ENCODE measurements around the gene CLIC2. TPM values are rescaled to one million over a fixed set of nuclear protein-coding genes. Genes with fewer than 3 reads are reported as not detected.
A peak's percentile ranks its signal among the peaks of the same experiment; 100 is the strongest.
"Not testable (repeated sequence)": the region's sequence is repeated elsewhere in the genome, so short reads cannot be mapped to it uniquely, and the experiment has no call there.

Gene CLIC2
- under 1 TPM; 0.26 to 0.80 TPM for total RNA-seq
- polyA plus RNA-seq, result 0.21 TPM

DNA sequence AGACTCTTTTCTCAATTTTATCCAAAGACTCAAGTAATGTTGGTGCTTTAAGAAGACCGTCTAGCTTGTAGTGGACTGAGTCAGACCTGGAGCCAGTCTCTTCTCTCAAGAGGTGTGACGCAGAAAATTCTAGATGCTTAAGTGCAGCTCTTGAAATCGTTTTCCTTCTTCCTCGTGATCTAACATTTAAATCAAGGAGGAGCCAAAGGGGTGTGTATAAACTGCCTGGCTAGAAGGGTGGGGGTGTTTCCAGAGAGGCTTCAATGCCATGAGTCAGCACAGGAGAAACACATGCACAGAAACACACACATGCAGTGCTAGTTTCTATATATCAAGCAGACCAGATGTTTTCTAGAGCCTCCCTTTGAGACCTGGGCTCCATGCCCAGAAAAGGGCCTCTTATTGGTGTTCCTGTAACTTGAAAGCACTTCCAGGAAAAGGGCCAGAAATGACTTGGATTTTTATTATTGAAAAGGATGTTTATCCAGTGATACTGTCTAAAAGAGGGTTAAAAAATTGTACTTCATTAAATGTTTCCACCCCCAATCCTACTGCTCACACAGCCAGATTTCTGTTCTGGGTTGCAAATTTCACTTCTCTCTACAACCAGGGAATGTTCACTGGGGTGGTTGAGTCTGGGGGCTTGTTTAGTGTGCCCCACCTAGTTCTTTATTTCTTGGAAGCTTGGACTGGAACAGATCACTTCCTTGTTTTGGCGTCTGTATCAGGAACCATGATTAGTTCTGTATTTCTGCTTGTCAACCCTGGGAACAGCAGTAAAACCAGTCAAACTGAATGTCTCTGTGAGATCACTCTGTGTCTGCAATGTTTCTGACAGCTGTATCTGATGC is at the start of gene CLIC2:
Gene CLIC2 (minus strand): TSS at position 129 of the 851 bp plus-strand sequence. CDS start 187 bp downstream, outside the sequence.
- Mint-ChIP-seq H3K27me3 (no peaks in the 10 kb centered on the region), H3K4me3 (no peak within 1 kb of the TSS), H3K4me1 (no peaks in the 10 kb centered on the region), H3K36me3 (no peaks in the 10 kb centered on the region), H3K27ac (no peak within 1 kb of the TSS), H3K9me3 (no peaks in the 10 kb centered on the region)
- no peak for DNase-seq
- Histone ChIP-seq H3K4me1 (ENCODE audit: insufficient read depth, low read length) (no peaks in the 10 kb centered on the region), H3K9me3 (ENCODE audit: low read length) (no peaks in the 10 kb centered on the region), H3K27me3 (ENCODE audit: insufficient read depth, low read length, poor library complexity, severe bottlenecking) (no peaks in the 10 kb centered on the region), H3K36me3 (ENCODE audit: insufficient read depth, low read length) (no peaks in the 10 kb centered on the region), H3K27ac (ENCODE audit: low read depth, low read length) (peak within 1 kb of the TSS; percentile 64), H3K4me3 (ENCODE audit: low read length) (no peak within 1 kb of the TSS)
- CTCF ChIA-PET, result no interaction called here
- POLR2A ChIA-PET, result no interaction called here

DNA sequence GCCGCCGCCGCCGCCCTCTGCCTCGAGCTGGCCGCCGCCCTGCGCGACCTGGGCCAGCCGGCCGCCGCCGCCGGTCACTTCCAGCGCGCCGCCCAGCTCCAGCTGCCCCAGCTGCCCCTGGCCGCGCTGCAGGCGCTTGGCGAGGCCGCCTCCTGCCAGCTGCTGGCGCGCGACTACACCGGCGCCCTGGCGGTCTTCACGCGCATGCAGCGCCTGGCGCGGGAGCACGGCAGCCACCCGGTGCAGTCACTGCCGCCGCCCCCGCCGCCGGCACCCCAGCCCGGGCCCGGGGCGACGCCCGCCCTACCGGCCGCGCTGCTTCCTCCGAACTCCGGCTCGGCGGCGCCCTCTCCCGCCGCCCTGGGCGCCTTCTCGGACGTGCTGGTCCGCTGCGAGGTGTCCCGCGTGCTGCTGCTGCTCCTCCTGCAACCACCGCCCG is 48.1 kb upstream of the CLIC2 start:
- H3K27me3 ChIP-seq (ENCODE audit: insufficient read depth, low read length, poor library complexity, severe bottlenecking); H3K27ac ChIP-seq (ENCODE audit: low read depth, low read length); POLR2A ChIA-PET; H3K4me3 ChIP-seq (ENCODE audit: low read length); H3K27me3 Mint-ChIP-seq; H3K36me3 Mint-ChIP-seq; H3K9me3 Mint-ChIP-seq; H3K4me1 ChIP-seq (ENCODE audit: insufficient read depth, low read length); H3K9me3 ChIP-seq (ENCODE audit: low read length); DNase-seq; H3K36me3 ChIP-seq (ENCODE audit: insufficient read depth, low read length); H3K4me3 Mint-ChIP-seq; H3K27ac Mint-ChIP-seq; CTCF ChIA-PET: not testable (repeated sequence)
- peaks cover 10 to 12% (median 10%) of the 10 kb centered on the region in 3 donors for H3K4me1 Mint-ChIP-seq

DNA sequence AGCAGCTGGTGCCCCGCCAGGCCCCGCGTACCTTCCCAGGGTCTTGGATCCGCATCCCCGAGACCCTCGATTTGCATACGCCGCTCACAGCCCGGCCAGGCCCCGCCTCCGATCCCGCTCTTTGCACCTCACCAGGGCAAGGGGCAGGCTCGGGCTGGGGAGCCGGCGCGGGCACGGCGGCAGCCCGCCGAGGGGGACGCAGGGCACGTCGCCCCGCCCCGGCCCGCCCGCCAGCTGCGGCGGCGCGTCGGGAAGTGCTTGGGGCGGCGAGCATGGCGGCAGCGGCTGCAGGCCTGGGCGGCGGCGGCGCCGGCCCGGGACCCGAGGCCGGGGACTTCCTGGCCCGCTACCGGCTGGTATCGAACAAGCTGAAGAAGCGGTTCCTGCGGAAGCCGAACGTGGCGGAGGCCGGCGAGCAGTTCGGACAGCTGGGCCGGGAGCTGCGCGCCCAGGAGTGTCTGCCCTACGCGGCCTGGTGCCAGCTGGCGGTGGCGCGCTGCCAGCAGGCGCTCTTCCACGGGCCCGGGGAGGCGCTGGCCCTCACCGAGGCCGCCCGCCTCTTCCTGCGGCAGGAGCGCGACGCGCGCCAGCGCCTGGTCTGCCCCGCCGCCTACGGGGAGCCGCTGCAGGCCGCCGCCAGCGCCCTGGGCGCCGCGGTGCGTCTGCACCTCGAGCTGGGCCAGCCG is 47.6 kb upstream of the CLIC2 start, which contains the start of gene F8A2:
Gene F8A2 (plus strand): TSS at position 253 of the 686 bp plus-strand sequence. CDS start 20 bp downstream, at position 273.
- H3K9me3 ChIP-seq (ENCODE audit: low read length); POLR2A ChIA-PET; H3K4me1 ChIP-seq (ENCODE audit: insufficient read depth, low read length); H3K27me3 Mint-ChIP-seq; H3K4me3 Mint-ChIP-seq; CTCF ChIA-PET; H3K36me3 Mint-ChIP-seq; H3K9me3 Mint-ChIP-seq; H3K27ac ChIP-seq (ENCODE audit: low read depth, low read length); H3K27ac Mint-ChIP-seq; H3K27me3 ChIP-seq (ENCODE audit: insufficient read depth, low read length, poor library complexity, severe bottlenecking); DNase-seq; H3K4me1 Mint-ChIP-seq; H3K4me3 ChIP-seq (ENCODE audit: low read length); H3K36me3 ChIP-seq (ENCODE audit: insufficient read depth, low read length): not testable (repeated sequence)

DNA sequence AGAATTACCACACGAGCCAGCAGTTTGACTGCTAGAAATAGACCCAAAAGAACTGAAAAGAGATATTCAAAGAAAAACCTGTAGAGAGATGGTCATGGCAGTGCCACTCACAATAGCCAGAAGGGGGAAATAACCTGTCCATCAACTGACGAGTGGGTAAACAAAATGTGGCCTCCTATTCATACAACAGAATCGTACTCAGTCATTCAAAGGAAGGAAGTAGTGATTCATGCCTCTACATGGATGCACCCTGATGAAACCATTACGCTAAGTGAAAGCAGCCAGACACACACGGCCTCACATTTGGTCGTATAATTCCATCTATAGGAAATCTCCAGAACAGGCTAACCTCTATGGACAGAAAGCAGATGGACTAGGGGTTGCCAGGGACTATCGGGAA is 45.4 kb upstream of the CLIC2 start:
- POLR2A ChIA-PET; H3K36me3 ChIP-seq (ENCODE audit: insufficient read depth, low read length); H3K4me1 Mint-ChIP-seq; H3K36me3 Mint-ChIP-seq; H3K27me3 Mint-ChIP-seq; H3K9me3 ChIP-seq (ENCODE audit: low read length); H3K4me1 ChIP-seq (ENCODE audit: insufficient read depth, low read length); DNase-seq; H3K27ac Mint-ChIP-seq; H3K4me3 ChIP-seq (ENCODE audit: low read length); H3K27me3 ChIP-seq (ENCODE audit: insufficient read depth, low read length, poor library complexity, severe bottlenecking); CTCF ChIA-PET; H3K4me3 Mint-ChIP-seq; H3K27ac ChIP-seq (ENCODE audit: low read depth, low read length); H3K9me3 Mint-ChIP-seq: not testable (repeated sequence)

DNA sequence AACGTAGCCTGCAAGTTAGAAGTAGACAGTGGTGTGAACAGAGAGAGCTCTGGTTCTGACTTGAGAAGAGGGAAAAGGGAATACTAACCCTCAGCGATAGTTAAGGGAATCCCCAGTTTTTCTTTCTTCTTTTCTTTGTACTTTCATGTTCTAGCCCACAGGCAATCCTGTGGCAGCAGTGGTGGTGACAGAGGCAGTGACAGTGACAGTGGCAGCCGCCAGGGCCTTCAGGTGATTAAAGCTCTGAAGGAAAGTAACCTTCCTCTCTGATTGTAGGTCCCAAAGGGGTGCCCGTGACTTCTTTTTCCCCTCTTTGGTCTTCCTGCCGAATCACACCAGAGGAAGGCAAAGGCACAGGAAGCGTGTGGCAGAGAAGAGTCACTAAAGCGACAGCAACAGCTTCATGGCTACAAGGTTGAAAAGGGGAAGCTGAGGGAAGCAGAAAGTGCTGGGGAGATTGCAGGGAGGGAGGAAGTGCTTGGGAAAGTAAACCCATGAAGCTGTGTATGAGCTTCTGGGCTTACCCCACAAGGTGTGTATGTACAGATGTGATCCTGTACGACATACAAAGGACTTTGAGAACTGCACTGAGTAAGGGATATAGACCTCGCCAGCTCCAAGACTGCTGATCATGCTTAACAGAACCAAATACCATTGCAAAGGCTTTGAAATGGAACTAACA is 39.5 kb upstream of the CLIC2 start:
- H3K36me3 Mint-ChIP-seq; H3K9me3 ChIP-seq (ENCODE audit: low read length); H3K4me3 Mint-ChIP-seq; H3K36me3 ChIP-seq (ENCODE audit: insufficient read depth, low read length); H3K27me3 ChIP-seq (ENCODE audit: insufficient read depth, low read length, poor library complexity, severe bottlenecking); H3K4me3 ChIP-seq (ENCODE audit: low read length); DNase-seq; H3K9me3 Mint-ChIP-seq; H3K4me1 Mint-ChIP-seq; H3K27me3 Mint-ChIP-seq; H3K4me1 ChIP-seq (ENCODE audit: insufficient read depth, low read length); POLR2A ChIA-PET; H3K27ac ChIP-seq (ENCODE audit: low read depth, low read length); CTCF ChIA-PET; H3K27ac Mint-ChIP-seq: not testable (repeated sequence)

DNA sequence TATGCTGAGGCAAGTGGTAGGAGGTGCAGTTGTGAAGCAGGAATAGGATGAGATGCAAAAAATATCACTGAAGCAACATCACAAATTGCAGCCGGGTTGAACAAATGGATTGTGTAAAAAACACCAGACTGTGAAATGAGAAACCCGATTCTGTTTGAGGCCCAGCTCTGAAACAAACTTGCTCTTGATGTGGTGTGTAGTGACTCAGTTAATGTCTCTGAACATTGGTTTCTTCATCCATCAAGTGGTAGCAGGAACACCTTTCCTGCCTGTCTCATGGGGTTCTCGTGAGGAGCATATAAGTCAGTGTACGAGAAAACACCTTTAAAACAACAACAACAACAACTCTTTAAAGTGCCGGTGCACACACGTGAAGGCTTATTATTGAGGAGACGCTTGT is 29.3 kb upstream of the CLIC2 start:
- CTCF ChIA-PET; H3K4me1 ChIP-seq (ENCODE audit: insufficient read depth, low read length); H3K36me3 Mint-ChIP-seq; H3K27me3 ChIP-seq (ENCODE audit: insufficient read depth, low read length, poor library complexity, severe bottlenecking); H3K27ac ChIP-seq (ENCODE audit: low read depth, low read length); POLR2A ChIA-PET; H3K27me3 Mint-ChIP-seq; H3K9me3 Mint-ChIP-seq; H3K9me3 ChIP-seq (ENCODE audit: low read length); H3K27ac Mint-ChIP-seq; H3K4me3 ChIP-seq (ENCODE audit: low read length); H3K4me1 Mint-ChIP-seq; H3K36me3 ChIP-seq (ENCODE audit: insufficient read depth, low read length); DNase-seq; H3K4me3 Mint-ChIP-seq: not testable (repeated sequence)

DNA sequence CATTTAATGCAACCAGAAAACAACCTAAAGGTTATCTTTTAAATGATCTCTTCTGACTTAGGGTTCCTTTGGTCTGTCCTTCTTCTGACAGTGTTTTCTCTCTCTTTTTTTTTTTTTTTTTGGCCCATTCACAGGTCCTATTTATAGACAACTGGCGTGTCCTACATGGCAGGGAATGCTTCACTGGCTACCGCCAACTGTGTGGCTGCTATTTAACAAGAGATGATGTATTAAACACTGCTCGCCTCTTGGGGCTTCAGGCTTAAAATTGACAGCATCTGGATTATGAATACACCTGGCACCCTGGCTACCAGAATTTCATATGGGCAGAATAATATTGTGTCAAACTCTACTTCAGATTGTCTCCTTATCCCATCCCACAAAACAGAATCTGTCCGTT is 15.0 kb upstream of the CLIC2 start:
- H3K4me3 Mint-ChIP-seq; POLR2A ChIA-PET; H3K27ac ChIP-seq (ENCODE audit: low read depth, low read length); H3K4me1 ChIP-seq (ENCODE audit: insufficient read depth, low read length); CTCF ChIA-PET; H3K4me3 ChIP-seq (ENCODE audit: low read length); H3K36me3 ChIP-seq (ENCODE audit: insufficient read depth, low read length); H3K4me1 Mint-ChIP-seq; H3K9me3 ChIP-seq (ENCODE audit: low read length); H3K36me3 Mint-ChIP-seq; H3K27ac Mint-ChIP-seq; DNase-seq; H3K9me3 Mint-ChIP-seq; H3K27me3 ChIP-seq (ENCODE audit: insufficient read depth, low read length, poor library complexity, severe bottlenecking); H3K27me3 Mint-ChIP-seq: not testable (repeated sequence)

DNA sequence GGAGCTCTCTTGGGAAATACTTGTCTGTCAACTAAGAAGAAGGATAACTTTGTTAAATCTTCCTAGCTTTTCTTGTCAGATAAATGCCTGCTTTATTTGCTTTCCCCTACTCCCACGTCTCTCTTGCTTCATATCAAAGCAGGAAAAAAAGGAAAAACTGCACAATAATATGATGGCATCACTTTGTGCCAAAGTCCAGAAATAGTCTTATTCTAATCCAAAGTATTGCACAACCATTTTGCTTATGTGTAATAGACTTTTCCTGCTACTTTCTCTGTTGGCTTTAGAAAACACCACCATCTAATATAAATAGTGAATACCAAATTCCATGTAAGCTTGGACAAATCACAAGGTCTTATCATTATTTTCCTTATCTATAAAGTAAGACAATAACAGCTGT is 11.3 kb upstream of the CLIC2 start:
- H3K4me1 Mint-ChIP-seq; CTCF ChIA-PET; H3K27me3 ChIP-seq (ENCODE audit: insufficient read depth, low read length, poor library complexity, severe bottlenecking); H3K9me3 Mint-ChIP-seq; DNase-seq; POLR2A ChIA-PET; H3K27ac ChIP-seq (ENCODE audit: low read depth, low read length); H3K9me3 ChIP-seq (ENCODE audit: low read length); H3K36me3 Mint-ChIP-seq; H3K4me3 ChIP-seq (ENCODE audit: low read length); H3K27me3 Mint-ChIP-seq; H3K4me1 ChIP-seq (ENCODE audit: insufficient read depth, low read length); H3K36me3 ChIP-seq (ENCODE audit: insufficient read depth, low read length); H3K27ac Mint-ChIP-seq; H3K4me3 Mint-ChIP-seq: not testable (repeated sequence)

Data from CD8-positive, alpha-beta memory T cell (primary cell).